Esophagus muscularis mucosa (tissue), 4 donors: ENCODE results near the gene GPC6. TPM values are rescaled to one million over a fixed set of nuclear protein-coding genes. Genes with fewer than 3 reads are reported as not detected.

Source experiments
- DNase-seq: peaks from one replicate; pipeline ENCODE4 v3.0.0-alpha.2; 2017; ENCODE audit errors: extremely low spot score
- H3K27ac ChIP-seq, 4 donors: fragments of 200-600 bp; sonication (generic); replicated peaks in 1 of 4; 1 replicate in 3 of 4; 2 replicates in 1 of 4; pipeline ENCODE4 v1.5.1; 2016 to 2019; ENCODE audit warnings: mild to moderate bottlenecking in 1 of 4
- H3K27me3 ChIP-seq, 4 donors: fragments of 200-600 bp; sonication (generic); one replicate each; pipeline versions ENCODE4 v1.5.1 to v1.6.0; 2016 to 2019
- H3K36me3 ChIP-seq, 4 donors: fragments of 200-600 bp; sonication (generic); one replicate each; pipeline ENCODE4 v1.5.1; 2016 to 2019
- H3K4me1 ChIP-seq, 4 donors: fragments of 200-600 bp; sonication (generic); one replicate each; pipeline ENCODE4 v1.5.1; 2016 to 2019
- H3K4me3 ChIP-seq, 4 donors: fragments of 200-600 bp; sonication (generic); 1 replicate in 2 of 4; 2 replicates in 2 of 4; pipeline ENCODE4 v1.5.1; 2016 to 2019; ENCODE audit warnings: mild to moderate bottlenecking in 4 of 4, moderate library complexity in 1 of 4
- H3K9me3 ChIP-seq, 4 donors: fragments of 200-600 bp; sonication (generic); 1 replicate in 3 of 4; 2 replicates in 1 of 4; pipeline ENCODE4 v1.5.1; 2016 to 2019
- EP300 ChIP-seq: sonication (generic); formaldehyde crosslinking; IDR thresholded peaks from one replicate; pipeline ENCODE4 v1.6.1; 2017; ENCODE audit warnings: antibody characterized with exemption
- POLR2A ChIP-seq: fragments of 450-650 bp; IDR thresholded peaks from one replicate; pipeline ENCODE4 v1.6.1; 2017; ENCODE audit warnings: antibody characterized with exemption, moderate library complexity, mild to moderate bottlenecking, low read depth
- POLR2AphosphoS5 ChIP-seq, 2 donors: sonication (generic); formaldehyde crosslinking; IDR thresholded peaks; one replicate each; pipeline ENCODE4 v1.6.1; 2017; ENCODE audit warnings: antibody characterized with exemption in 2 of 2
- WGBS: methylation state at CpG from one replicate; pipeline ENCODE4 v1.1.5; 2018; 5-methylcytosine and 5-hydroxymethylcytosine counted together
- intact Hi-C: fragments of 100-400 bp; cut with DNase I; formaldehyde crosslinking; loops from one replicate; pipeline ENCODE4 v1.15.1; 2023
- total RNA-seq, 4 donors: library from RNA; depleted of rRNA; stranded (reverse); fragments of >200 nt; gene quantifications; one replicate each; pipeline versions ENCODE4 v1.1.0 to v1.2.1, GENCODE V29; 2016
- TF ChIP-seq, protein P1 (sequence below), 3 experiments: fragments of 200-600 bp in 2 of 3; fragments of 450-650 bp in 1 of 3; sonication (generic) in 2 of 3; IDR thresholded peaks; one replicate each; pipeline ENCODE4 v1.5.1; 2017 to 2019; ENCODE audit warnings: antibody characterized with exemption in 3 of 3, mild to moderate bottlenecking in 2 of 3, moderate library complexity in 1 of 3

The GPC6 gene
- total RNA-seq, 4 donors from 2014 or later = 6.5 to 17.2 (median 13.5) TPM

DNA sequence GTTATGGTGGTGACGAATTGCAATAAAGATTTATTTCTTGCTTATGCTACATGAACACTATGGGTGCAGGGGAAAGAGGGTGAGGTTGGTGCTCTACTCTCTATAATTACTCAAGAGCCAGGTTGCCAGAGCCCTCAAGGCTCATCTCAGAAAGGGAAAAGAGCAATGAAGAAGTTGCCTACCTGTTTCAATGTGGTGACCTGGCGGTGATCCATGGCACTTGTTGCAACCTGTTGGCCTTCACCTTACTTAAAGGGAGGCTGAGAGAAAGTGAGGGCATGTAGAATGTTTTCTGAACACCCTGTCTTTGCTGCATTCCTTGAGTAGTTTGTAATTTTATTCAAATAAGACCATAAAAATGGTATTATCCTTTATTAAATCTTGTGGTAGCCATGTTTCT, 394.4 kb downstream of the GPC6 start:
- H3K4me3 ChIP-seq = no peak overlapping the region
- no peaks in the 10 kb centered on the region for H3K27me3 ChIP-seq
- H3K9me3 ChIP-seq = no peaks in the 10 kb centered on the region
- TF ChIP-seq, protein P1, sequence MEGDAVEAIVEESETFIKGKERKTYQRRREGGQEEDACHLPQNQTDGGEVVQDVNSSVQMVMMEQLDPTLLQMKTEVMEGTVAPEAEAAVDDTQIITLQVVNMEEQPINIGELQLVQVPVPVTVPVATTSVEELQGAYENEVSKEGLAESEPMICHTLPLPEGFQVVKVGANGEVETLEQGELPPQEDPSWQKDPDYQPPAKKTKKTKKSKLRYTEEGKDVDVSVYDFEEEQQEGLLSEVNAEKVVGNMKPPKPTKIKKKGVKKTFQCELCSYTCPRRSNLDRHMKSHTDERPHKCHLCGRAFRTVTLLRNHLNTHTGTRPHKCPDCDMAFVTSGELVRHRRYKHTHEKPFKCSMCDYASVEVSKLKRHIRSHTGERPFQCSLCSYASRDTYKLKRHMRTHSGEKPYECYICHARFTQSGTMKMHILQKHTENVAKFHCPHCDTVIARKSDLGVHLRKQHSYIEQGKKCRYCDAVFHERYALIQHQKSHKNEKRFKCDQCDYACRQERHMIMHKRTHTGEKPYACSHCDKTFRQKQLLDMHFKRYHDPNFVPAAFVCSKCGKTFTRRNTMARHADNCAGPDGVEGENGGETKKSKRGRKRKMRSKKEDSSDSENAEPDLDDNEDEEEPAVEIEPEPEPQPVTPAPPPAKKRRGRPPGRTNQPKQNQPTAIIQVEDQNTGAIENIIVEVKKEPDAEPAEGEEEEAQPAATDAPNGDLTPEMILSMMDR (IDR thresholded peaks at IDR 0.05) = no peak
- TF ChIP-seq POLR2A (no peak), POLR2AphosphoS5 (IDR thresholded peaks at IDR 0.05) (no peak), EP300 (no peak)
- H3K4me1 ChIP-seq = no peaks in the 10 kb centered on the region
- no peak overlapping the region for H3K27ac ChIP-seq
- WGBS = 98% methylated on average over 2 of the region's 2 CpGs
- intact Hi-C loops = no loop called here
- DNase-seq = no peak
- H3K36me3 ChIP-seq = no peaks in the 10 kb centered on the region

DNA sequence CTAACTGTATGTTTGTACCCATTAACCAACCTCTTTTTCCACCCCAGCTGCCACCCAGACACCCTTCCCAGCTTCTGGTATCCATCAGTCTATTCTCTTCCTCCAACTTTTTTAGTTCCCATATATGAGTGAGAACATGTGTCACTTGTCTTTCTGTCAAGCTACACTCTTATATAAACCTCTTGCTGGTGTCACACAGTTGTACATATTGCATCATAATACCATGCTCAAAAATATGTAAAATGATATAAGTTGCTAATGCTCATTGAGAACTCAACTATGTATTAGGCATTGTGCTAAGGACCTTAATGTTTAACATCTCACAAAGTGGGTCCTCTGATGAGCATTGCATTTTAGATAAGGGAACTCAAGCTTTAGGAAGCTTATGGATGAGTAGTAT, 395.4 kb downstream of the GPC6 start:
- H3K9me3 ChIP-seq = no peaks in the 10 kb centered on the region
- H3K4me1 ChIP-seq = no peaks in the 10 kb centered on the region
- no peak overlapping the region for H3K27ac ChIP-seq
- H3K36me3 ChIP-seq = no peaks in the 10 kb centered on the region
- no peak overlapping the region for H3K4me3 ChIP-seq
- no peak for DNase-seq
- intact Hi-C loops = no loop called here
- no peaks in the 10 kb centered on the region for H3K27me3 ChIP-seq
- no peak for TF ChIP-seq POLR2AphosphoS5 (IDR thresholded peaks at IDR 0.05)
- TF ChIP-seq, protein P1 (IDR thresholded peaks at IDR 0.05) = no peak
- TF ChIP-seq POLR2A = no peak
- TF ChIP-seq EP300 = no peak

DNA sequence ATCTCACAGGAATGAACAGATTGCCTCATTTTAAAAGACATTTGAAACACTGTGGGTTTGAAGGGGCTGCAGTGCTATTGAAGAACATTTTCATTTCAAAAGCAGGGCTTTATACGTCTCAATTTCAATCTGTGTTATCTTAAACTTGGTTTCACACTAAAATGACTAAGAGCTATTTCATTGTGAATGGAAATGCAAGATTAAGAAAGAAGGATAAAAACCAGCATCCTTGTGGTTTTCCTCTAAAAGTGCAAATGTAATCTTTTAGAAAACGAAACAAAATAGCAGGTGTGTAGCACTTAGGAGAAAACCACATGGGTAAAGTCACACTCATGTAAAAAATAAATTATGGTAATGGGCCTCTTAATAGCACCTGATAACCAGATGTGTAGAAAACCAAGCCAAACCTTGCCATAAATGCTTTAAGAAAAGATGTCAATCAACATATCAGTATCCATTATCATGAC, 397.7 kb downstream of the GPC6 start:
- no peak for DNase-seq
- Histone ChIP-seq H3K9me3 (no peaks in the 10 kb centered on the region), H3K4me1 (no peaks in the 10 kb centered on the region), H3K27me3 (no peaks in the 10 kb centered on the region), H3K4me3 (no peak overlapping the region), H3K27ac (no peak overlapping the region), H3K36me3 (no peaks in the 10 kb centered on the region)
- WGBS = 77% methylated on average over 2 of the region's 2 CpGs
- TF ChIP-seq, protein P1 (IDR thresholded peaks at IDR 0.05) = no peak
- intact Hi-C loops = no loop called here

DNA sequence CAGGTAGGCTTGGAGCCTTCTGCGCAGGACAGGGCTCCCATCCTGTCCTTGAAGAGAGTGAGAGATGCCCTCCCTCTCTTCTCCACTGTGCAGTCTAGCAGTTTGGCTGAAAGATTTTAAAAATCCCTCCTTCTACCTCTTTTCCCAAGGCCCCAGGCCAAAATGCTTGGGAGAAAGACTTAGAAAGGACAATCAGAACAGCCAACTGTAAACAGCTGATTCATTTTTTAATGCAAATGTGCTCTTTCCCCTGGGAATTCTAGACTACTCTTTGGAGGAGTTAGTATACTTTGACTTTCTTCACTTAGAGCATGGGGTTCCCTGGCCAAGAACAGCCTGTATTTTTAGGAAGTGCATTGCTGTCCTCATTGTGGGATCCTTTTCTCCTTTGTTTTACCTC, 398.9 kb downstream of the GPC6 start:
- DNase-seq = no peak
- no peaks in the 10 kb centered on the region for H3K4me1 ChIP-seq
- whole genome bisulfite sequencing = 88% methylated on average over 1 of the region's 1 CpG
- intact Hi-C loops = no loop called here
- no peak overlapping the region for H3K4me3 ChIP-seq
- TF ChIP-seq, protein P1 (IDR thresholded peaks at IDR 0.05) = no peak
- TF ChIP-seq POLR2AphosphoS5 (IDR thresholded peaks at IDR 0.05) (no peak), POLR2A (no peak), EP300 (no peak)
- no peaks in the 10 kb centered on the region for H3K9me3 ChIP-seq
- no peaks in the 10 kb centered on the region for H3K36me3 ChIP-seq
- no peak overlapping the region for H3K27ac ChIP-seq
- H3K27me3 ChIP-seq = no peaks in the 10 kb centered on the region

DNA sequence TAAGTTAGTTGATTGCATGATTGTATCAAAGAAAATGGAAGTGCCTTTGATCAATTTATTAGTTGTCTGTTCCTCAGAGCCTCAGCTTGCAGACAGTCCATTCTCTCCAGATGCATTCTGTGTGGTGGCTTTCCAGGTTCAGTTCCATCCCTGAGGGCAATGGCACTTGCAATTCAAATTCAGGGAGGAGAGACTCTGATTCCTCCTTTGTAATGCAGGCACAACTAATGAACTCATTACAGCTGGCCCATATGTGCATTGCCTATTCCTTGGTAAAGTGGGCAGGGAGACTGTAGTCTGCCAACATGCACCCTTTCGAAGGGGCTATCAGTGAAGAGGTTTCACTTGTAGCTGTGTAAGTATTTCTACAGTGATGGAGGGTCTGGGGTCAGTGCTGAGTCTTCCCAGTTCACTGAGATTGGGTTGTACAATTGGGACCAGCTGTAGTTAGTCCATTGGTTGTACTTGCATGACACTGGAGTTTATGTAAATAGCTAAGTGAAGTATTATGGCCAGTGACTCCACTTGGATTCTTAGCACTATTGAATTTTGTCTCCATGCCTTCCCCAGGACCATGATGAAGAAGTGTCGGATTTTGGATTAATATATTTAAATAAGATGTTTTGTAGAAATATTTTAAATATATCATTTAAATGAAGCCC, 401.7 kb downstream of the GPC6 start:
- H3K4me3 ChIP-seq = no peak overlapping the region
- H3K9me3 ChIP-seq = no peaks in the 10 kb centered on the region
- no peaks in the 10 kb centered on the region for H3K27me3 ChIP-seq
- H3K36me3 ChIP-seq = no peaks in the 10 kb centered on the region
- intact Hi-C loops = no loop called here
- no peak for TF ChIP-seq POLR2AphosphoS5 (IDR thresholded peaks at IDR 0.05)
- TF ChIP-seq EP300 = no peak
- no peak for TF ChIP-seq POLR2A
- TF ChIP-seq, protein P1 (IDR thresholded peaks at IDR 0.05) = no peak
- no peak for DNase-seq
- no peaks in the 10 kb centered on the region for H3K4me1 ChIP-seq
- no peak overlapping the region for H3K27ac ChIP-seq
- 94% methylated on average over 2 of the region's 2 CpGs for WGBS
